ENCODE measurements around the gene LIPG. TPM values are rescaled to one million over a fixed set of nuclear protein-coding genes. Genes with fewer than 3 reads are reported as not detected.

Gene LIPG
- total and polyA plus RNA-seq, 2 of the 13 experiments (the other 11 are each of a cell fraction or from before 2014, with no cell fraction given), result 0.96 to 10.8 TPM

GRCh38 chr18:49611316-49611715, 49.5 kb downstream of the LIPG start:
- Histone ChIP-seq H3K4me2 (ENCODE audit: low read depth, low read length) (no peak overlapping the region), H3K27me3 (ENCODE audit: control insufficient read depth in 1 of 2, insufficient read depth in 2 of 2, low read length in 2 of 2) (peaks cover 2 to 20% of the 10 kb centered on the region in 2 experiments; a peak in 2 of 5 replicates), H3K36me3 (replicated peaks in 1 of 2; ENCODE audit: control insufficient read depth in 1 of 2, insufficient read depth in 2 of 2, low read length in 2 of 2) (no peaks in the 10 kb centered on the region), H3K9me3 (ENCODE audit: low read length) (no peaks in the 10 kb centered on the region), H3K9ac (ENCODE audit: insufficient read depth, low read depth, low read length) (no peak overlapping the region), H3K27ac (ENCODE audit: extremely low read length, insufficient read depth, low read length) (no peak overlapping the region), H2AFZ (ENCODE audit: low read length) (no peak overlapping the region), H3K4me3 (replicated peaks in 1 of 3; ENCODE audit: insufficient read depth in 1 of 3, low read depth in 2 of 3, low read length in 3 of 3) (no peak overlapping the region), H3K79me2 (ENCODE audit: insufficient read depth, low read length) (no peaks in the 10 kb centered on the region), H4K20me1 (ENCODE audit: insufficient read depth, low read length) (no peaks in the 10 kb centered on the region), H3K4me1 (ENCODE audit: insufficient read depth, low read length) (no peaks in the 10 kb centered on the region)
- ChIA-PET CTCF (ENCODE audit: low intra/inter-chr PET ratio, low total read pairs) (no interaction called here), POLR2A (no interaction called here)
- DNase-seq (ENCODE audit: low spot score), result no peak
- FAIRE-seq, result no peak
- no peak for ATAC-seq
- in situ Hi-C loops (cut with HindIII; ENCODE audit: extremely low pct_ligation_motif_present, low pct_unique_long_range_greater_than_20kb), result no loop called here
- 0% methylated on average over 3 of the region's 3 CpGs for WGBS (ENCODE audit: low lambda C conversion rate)
- BruUV-seq (replicated peaks), result no TSS peak
- intact Hi-C loops (cut with micrococcal nuclease; ENCODE audit: unreplicated experiment), result no loop called here
- TF ChIP-seq ZNF713 (CRISPR knock-in tag; IDR thresholded peaks at IDR 0.05), result no peak
- no peak for TF ChIP-seq RERE (CRISPR knock-in tag; IDR thresholded peaks at IDR 0.05; ENCODE audit: low read depth)
- no peak for TF ChIP-seq KMT2A (CRISPR knock-in tag; IDR thresholded peaks at IDR 0.05)
- no peak for TF ChIP-seq ZNF24 (IDR thresholded peaks at IDR 0.05)
- TF ChIP-seq ZFYVE20 (CRISPR knock-in tag; IDR thresholded peaks at IDR 0.05; ENCODE audit: borderline replicate concordance, low read depth), result no peak
- no peak for TF ChIP-seq ZNF709 (CRISPR knock-in tag; IDR thresholded peaks at IDR 0.05)
- no peak for TF ChIP-seq TRIM22 (IDR thresholded peaks at IDR 0.05)
- no peak for TF ChIP-seq LCORL (IDR thresholded peaks at IDR 0.05)
- no peak for TF ChIP-seq LCORL (CRISPR knock-in tag; IDR thresholded peaks at IDR 0.05)
- TF ChIP-seq ZNF704 (CRISPR knock-in tag; IDR thresholded peaks at IDR 0.05; ENCODE audit: borderline replicate concordance), result no peak
- no peak for TF ChIP-seq ZNF432 (CRISPR knock-in tag; IDR thresholded peaks at IDR 0.05; ENCODE audit: borderline replicate concordance)
- TF ChIP-seq SRSF4 (IDR thresholded peaks at IDR 0.05; ENCODE audit: low read depth, low read length, poor library complexity, severe bottlenecking), result no peak
- no peak for TF ChIP-seq CC2D1A (CRISPR knock-in tag; IDR thresholded peaks at IDR 0.05)
- TF ChIP-seq ARID4A (CRISPR knock-in tag; IDR thresholded peaks at IDR 0.05; ENCODE audit: borderline replicate concordance), result no peak
